OCI-LY1 (cell line): ENCODE results near the gene COTL1.
"Not testable (repeated sequence)": the region's sequence is repeated elsewhere in the genome, so short reads cannot be mapped to it uniquely, and the experiment has no call there.

Experiments
- H2AFZ ChIP-seq: fragments of 200-600 bp; sonication (generic), shearing (Covaris generic); 2 replicates; pipeline ENCODE4 v1.6.0; 2014; ENCODE audit warnings: antibody characterized with exemption, mild to moderate bottlenecking, low read length
- H3F3A ChIP-seq: fragments of 200-600 bp; sonication (generic), shearing (Covaris generic); 2 replicates; pipeline ENCODE4 v1.6.0; 2014; ENCODE audit warnings: mild to moderate bottlenecking, antibody characterized with exemption, low read length, moderate library complexity; ENCODE audit not compliant: insufficient read depth
- H3K27ac ChIP-seq: fragments of 200-600 bp; sonication (generic); 2 replicates; pipeline ENCODE4 v1.5.1; 2014; ENCODE audit warnings: low read length, mixed run types, mild to moderate bottlenecking, low read depth; ENCODE audit not compliant: poor library complexity, severe bottlenecking
- H3K27me3 ChIP-seq: fragments of 200-600 bp; sonication (generic); 2 replicates; pipeline ENCODE4 v1.6.0; 2014; ENCODE audit warnings: antibody characterized with exemption, mild to moderate bottlenecking, low read length, moderate library complexity; ENCODE audit not compliant: insufficient read depth
- H3K36me3 ChIP-seq: fragments of 200-600 bp; sonication (generic); 2 replicates; pipeline ENCODE4 v1.6.1; 2014; ENCODE audit warnings: mild to moderate bottlenecking, antibody characterized with exemption, low read length, moderate library complexity, mixed read lengths; ENCODE audit not compliant: insufficient read depth
- H3K4me1 ChIP-seq: fragments of 200-600 bp; sonication (generic); 2 replicates; pipeline ENCODE4 v1.5.1; 2014; ENCODE audit warnings: mild to moderate bottlenecking, low read length, moderate library complexity; ENCODE audit not compliant: insufficient read depth, severe bottlenecking
- H3K4me2 ChIP-seq: fragments of 200-600 bp; sonication (generic), shearing (Covaris generic); 2 replicates; pipeline ENCODE4 v1.6.1; 2014; ENCODE audit warnings: low read length
- H3K4me3 ChIP-seq: fragments of 200-600 bp; sonication (generic); 2 replicates; pipeline ENCODE4 v1.5.1; 2014; ENCODE audit warnings: low read length, low read depth, mild to moderate bottlenecking, mixed read lengths; ENCODE audit not compliant: poor library complexity, severe bottlenecking
- H3K79me2 ChIP-seq: fragments of 200-600 bp; shearing (Covaris generic); 2 replicates; pipeline ENCODE4 v1.6.1; 2016; ENCODE audit warnings: mixed run types, low read length, mixed read lengths; ENCODE audit not compliant: insufficient read depth
- H3K9ac ChIP-seq: fragments of 200-600 bp; sonication (generic), shearing (Covaris generic); 2 replicates; pipeline ENCODE4 v1.6.1; 2014; ENCODE audit warnings: mild to moderate bottlenecking, low read length, mixed read lengths
- H3K9me2 ChIP-seq: fragments of 200-600 bp; sonication (generic), shearing (Covaris generic); 2 replicates; pipeline ENCODE4 v1.6.1; 2014; ENCODE audit warnings: low read depth, mild to moderate bottlenecking, low read length, mixed read lengths
- H3K9me3 ChIP-seq: fragments of 200-600 bp; shearing (Covaris generic); 2 replicates; pipeline ENCODE4 v1.6.1; 2014; ENCODE audit warnings: low read length, mixed read lengths
- H4K20me1 ChIP-seq: fragments of 200-600 bp; sonication (generic), shearing (Covaris generic); 2 replicates; pipeline ENCODE4 v1.6.0; 2016; ENCODE audit warnings: mild to moderate bottlenecking, low read length; ENCODE audit not compliant: insufficient read depth
- CTCF ChIP-seq: fragments of 200-600 bp; sonication (generic), shearing (Covaris generic); IDR thresholded peaks from 2 replicates; pipeline ENCODE4 v1.5.1; 2017; ENCODE audit warnings: mild to moderate bottlenecking, antibody characterized with exemption, low read length, moderate library complexity, mixed read lengths
- EZH2 ChIP-seq: fragments of 200-600 bp; sonication (generic), shearing (Covaris generic); IDR thresholded peaks from 2 replicates; pipeline ENCODE4 v1.8.0; 2017; ENCODE audit warnings: borderline replicate concordance, mixed run types, mild to moderate bottlenecking, antibody characterized with exemption, low read length, moderate library complexity, mixed read lengths

COTL1 gene

GRCh38 chr16:84633622-84634021 is 15.7 kb upstream of the COTL1 start:
- no peak overlapping the region for H3K4me3 ChIP-seq
- no peak for TF ChIP-seq EZH2
- TF ChIP-seq CTCF: no peak
- no peak overlapping the region for H3K27ac ChIP-seq
- no peaks in the 10 kb centered on the region for H3K9me3 ChIP-seq
- no peaks in the 10 kb centered on the region for H3F3A ChIP-seq
- H2AFZ ChIP-seq: no peak overlapping the region
- H3K27me3 ChIP-seq: 0 out of 2 replicates have a peak, but pooled peaks cover 4% of the 10 kb centered on the region
- no peak overlapping the region for H3K4me2 ChIP-seq
- no peaks in the 10 kb centered on the region for H3K9me2 ChIP-seq
- no peak overlapping the region for H3K9ac ChIP-seq
- peaks cover 5% of the 10 kb centered on the region for H3K4me1 ChIP-seq
- H4K20me1 ChIP-seq: no peaks in the 10 kb centered on the region
- H3K36me3 ChIP-seq: no peaks in the 10 kb centered on the region
- no peaks in the 10 kb centered on the region for H3K79me2 ChIP-seq

- not testable (repeated sequence) for H3K9me3 ChIP-seq, H3K27me3 ChIP-seq, H3K4me3 ChIP-seq, H2AFZ ChIP-seq, H3K9me2 ChIP-seq, H3K79me2 ChIP-seq, H4K20me1 ChIP-seq, H3K4me2 ChIP-seq, H3K36me3 ChIP-seq, H3K27ac ChIP-seq, H3F3A ChIP-seq, H3K9ac ChIP-seq
- peaks cover 13% of the 10 kb centered on the region for H3K4me1 ChIP-seq
Measured at GRCh38 chr16:84632862-84633261, 15.0 kb upstream of the COTL1 start.

- Histone ChIP-seq H3K4me2 (no peak overlapping the region), H3K4me3 (no peak overlapping the region), H3K9ac (no peak overlapping the region), H3K4me1 (peaks cover 12% of the 10 kb centered on the region), H3K9me2 (no peaks in the 10 kb centered on the region), H3K79me2 (no peaks in the 10 kb centered on the region), H3F3A (no peaks in the 10 kb centered on the region), H4K20me1 (no peaks in the 10 kb centered on the region), H3K36me3 (no peaks in the 10 kb centered on the region), H3K27me3 (0 out of 2 replicates have a peak, but pooled peaks cover 4% of the 10 kb centered on the region), H3K9me3 (no peaks in the 10 kb centered on the region), H3K27ac (no peak overlapping the region), H2AFZ (no peak overlapping the region)
- TF ChIP-seq CTCF (no peak), EZH2 (no peak)
Measured at GRCh38 chr16:84631886-84632285, 14.0 kb upstream of the COTL1 start.

GRCh38 chr16:84631153-84631466 is 13.2 kb upstream of the COTL1 start:
- peaks cover 12% of the 10 kb centered on the region for H3K4me1 ChIP-seq
- H3K9me2 ChIP-seq: no peaks in the 10 kb centered on the region
- TF ChIP-seq CTCF: no peak
- H3K27me3 ChIP-seq: 0 out of 2 replicates have a peak, but pooled peaks cover 4% of the 10 kb centered on the region
- no peaks in the 10 kb centered on the region for H4K20me1 ChIP-seq
- H3K4me2 ChIP-seq: no peak overlapping the region
- H3K36me3 ChIP-seq: no peaks in the 10 kb centered on the region
- H3K9me3 ChIP-seq: no peaks in the 10 kb centered on the region
- no peak overlapping the region for H2AFZ ChIP-seq
- H3K27ac ChIP-seq: no peak overlapping the region
- H3K4me3 ChIP-seq: no peak overlapping the region
- H3F3A ChIP-seq: no peaks in the 10 kb centered on the region
- no peaks in the 10 kb centered on the region for H3K79me2 ChIP-seq
- no peak overlapping the region for H3K9ac ChIP-seq
